Gastrocnemius medialis (tissue), 4 donors: ENCODE results near the gene IQCE.

Experiments used
- POLR2A ChIP-seq, 2 donors: fragments of 450-650 bp; IDR thresholded peaks; one replicate each; pipeline ENCODE4 v1.6.1; 2017; ENCODE audit warnings: antibody characterized with exemption in 2 of 2, mild to moderate bottlenecking in 2 of 2, moderate library complexity in 2 of 2
- TF ChIP-seq, protein P1 (sequence below), 5 experiments: fragments of 450-650 bp in 3 of 5; fragments of 200-600 bp in 2 of 5; sonication (generic) in 2 of 5; IDR thresholded peaks in 4 of 5; conservative IDR thresholded peaks in 1 of 5; 1 replicate in 4 of 5; 2 replicates in 1 of 5; pipeline ENCODE4 v1.5.1; 2016 to 2019; ENCODE audit warnings: antibody characterized with exemption in 5 of 5, mild to moderate bottlenecking in 3 of 5, moderate library complexity in 3 of 5

DNA sequence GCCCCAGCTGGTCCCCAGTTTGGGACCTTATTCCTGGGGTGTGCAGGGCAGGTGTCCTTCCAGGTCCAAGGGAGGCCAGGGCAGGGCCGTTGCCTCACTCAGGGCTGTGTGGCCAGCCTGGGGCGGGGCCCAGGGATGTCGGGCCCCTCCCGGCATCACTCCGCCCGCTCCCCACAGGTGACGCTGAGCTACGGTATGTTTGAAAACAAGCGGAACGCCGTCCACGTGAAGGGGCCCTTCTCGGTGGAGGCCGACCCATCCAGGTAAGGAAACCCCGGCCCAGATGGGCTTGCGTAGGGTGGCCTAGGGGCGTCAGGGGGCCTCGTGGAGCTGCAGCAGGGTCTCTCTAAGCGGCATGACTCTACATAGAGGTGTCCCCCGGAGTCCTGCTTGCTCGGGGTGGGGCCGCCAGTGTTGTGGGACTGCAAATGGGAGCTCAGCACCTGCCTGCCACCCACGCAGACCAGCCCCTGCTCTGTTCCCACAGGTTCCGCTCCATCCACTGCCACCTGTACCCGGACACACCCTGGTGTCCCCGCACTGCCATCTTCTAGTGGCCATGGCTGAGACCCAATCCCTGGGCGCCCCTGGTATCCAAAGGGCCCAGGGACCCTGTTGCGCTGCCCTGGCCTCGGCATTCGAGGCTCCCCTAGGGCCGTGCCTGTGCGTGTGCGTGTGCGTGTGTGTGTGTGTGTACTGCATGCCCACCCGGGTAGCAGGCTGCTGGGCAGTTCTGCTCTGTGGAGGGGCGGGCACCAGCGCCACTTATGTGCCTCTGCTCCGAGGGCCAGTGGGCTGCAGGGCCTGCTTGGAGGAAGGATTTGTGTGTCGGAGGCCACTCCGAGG is 31.9 kb upstream of the IQCE start:
- TF ChIP-seq, protein P1, sequence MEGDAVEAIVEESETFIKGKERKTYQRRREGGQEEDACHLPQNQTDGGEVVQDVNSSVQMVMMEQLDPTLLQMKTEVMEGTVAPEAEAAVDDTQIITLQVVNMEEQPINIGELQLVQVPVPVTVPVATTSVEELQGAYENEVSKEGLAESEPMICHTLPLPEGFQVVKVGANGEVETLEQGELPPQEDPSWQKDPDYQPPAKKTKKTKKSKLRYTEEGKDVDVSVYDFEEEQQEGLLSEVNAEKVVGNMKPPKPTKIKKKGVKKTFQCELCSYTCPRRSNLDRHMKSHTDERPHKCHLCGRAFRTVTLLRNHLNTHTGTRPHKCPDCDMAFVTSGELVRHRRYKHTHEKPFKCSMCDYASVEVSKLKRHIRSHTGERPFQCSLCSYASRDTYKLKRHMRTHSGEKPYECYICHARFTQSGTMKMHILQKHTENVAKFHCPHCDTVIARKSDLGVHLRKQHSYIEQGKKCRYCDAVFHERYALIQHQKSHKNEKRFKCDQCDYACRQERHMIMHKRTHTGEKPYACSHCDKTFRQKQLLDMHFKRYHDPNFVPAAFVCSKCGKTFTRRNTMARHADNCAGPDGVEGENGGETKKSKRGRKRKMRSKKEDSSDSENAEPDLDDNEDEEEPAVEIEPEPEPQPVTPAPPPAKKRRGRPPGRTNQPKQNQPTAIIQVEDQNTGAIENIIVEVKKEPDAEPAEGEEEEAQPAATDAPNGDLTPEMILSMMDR (IDR thresholded peaks at IDR 0.05 in 4 of 5, conservative IDR thresholded peaks at IDR 0.05 in 1 of 5): no peak
- no peak for TF ChIP-seq POLR2A (IDR thresholded peaks at IDR 0.05)
